ENCODE results near the gene CAMKMT. TPM values are rescaled to one million over a fixed set of nuclear protein-coding genes. Genes with fewer than 3 reads are reported as not detected.
A peak's percentile ranks its signal among the peaks of the same experiment; 100 is the strongest.
"Not testable (repeated sequence)": the region's sequence is repeated elsewhere in the genome, so short reads cannot be mapped to it uniquely, and the experiment has no call there.

CAMKMT gene
- total RNA-seq, 1 experiment from 2014 or later, result 16.7 TPM

GRCh38 chr2:44505664-44506063 is 143.9 kb downstream of the CAMKMT start:
- DNase-seq (ENCODE audit: low spot score), result not testable (repeated sequence)

GRCh38 chr2:44510246-44510645 is 148.5 kb downstream of the CAMKMT start:
- DNase-seq (ENCODE audit: low spot score), result no peak

- no peak for DNase-seq (ENCODE audit: low spot score)
These were observed 153.7 kb downstream of the CAMKMT start for GRCh38 chr2:44515416-44515815.

- no peak for DNase-seq (ENCODE audit: low spot score)
These were observed 157.3 kb downstream of the CAMKMT start for GRCh38 chr2:44519026-44519425.

- no peak for DNase-seq (ENCODE audit: low spot score)
These were observed 161.1 kb downstream of the CAMKMT start for GRCh38 chr2:44522846-44523245.

GRCh38 chr2:44524347-44524926 is 162.7 kb downstream of the CAMKMT start:
- no peak for DNase-seq (ENCODE audit: low spot score)

GRCh38 chr2:44526352-44526751 is 164.6 kb downstream of the CAMKMT start:
- no peak for DNase-seq (ENCODE audit: low spot score)

GRCh38 chr2:44528595-44528994 is 166.8 kb downstream of the CAMKMT start:
- DNase-seq (ENCODE audit: low spot score), result peak; percentile 25

GRCh38 chr2:44529448-44529847 is 167.7 kb downstream of the CAMKMT start:
- no peak for DNase-seq (ENCODE audit: low spot score)

GRCh38 chr2:44531289-44531688 is 169.5 kb downstream of the CAMKMT start:
- no peak for DNase-seq (ENCODE audit: low spot score)

- no peak for DNase-seq (ENCODE audit: low spot score)
These were observed 170.3 kb downstream of the CAMKMT start for GRCh38 chr2:44532031-44532430.

GRCh38 chr2:44533508-44533907 is 171.8 kb downstream of the CAMKMT start:
- DNase-seq (ENCODE audit: low spot score), result no peak

- no peak for DNase-seq (ENCODE audit: low spot score)
These were observed 173.6 kb downstream of the CAMKMT start for GRCh38 chr2:44535376-44535775.

- no peak for DNase-seq (ENCODE audit: low spot score)
These were observed 175.5 kb downstream of the CAMKMT start for GRCh38 chr2:44537264-44537663.

- DNase-seq (ENCODE audit: low spot score), result no peak
These were observed 180.8 kb downstream of the CAMKMT start for GRCh38 chr2:44542520-44542919.

GRCh38 chr2:44543773-44544725 is 182.3 kb downstream of the CAMKMT start:
- no peak for DNase-seq (ENCODE audit: low spot score)

- no peak for DNase-seq (ENCODE audit: low spot score)
These were observed 183.3 kb downstream of the CAMKMT start for GRCh38 chr2:44545005-44545404.

GRCh38 chr2:44546459-44547127 is 184.8 kb downstream of the CAMKMT start:
- no peak for DNase-seq (ENCODE audit: low spot score)

- no peak for DNase-seq (ENCODE audit: low spot score)
These were observed 186.0 kb downstream of the CAMKMT start for GRCh38 chr2:44547718-44548117.

- no peak for DNase-seq (ENCODE audit: low spot score)
These were observed 186.7 kb downstream of the CAMKMT start for GRCh38 chr2:44548221-44549098.

GRCh38 chr2:44549099-44549471 is 187.3 kb downstream of the CAMKMT start:
- DNase-seq (ENCODE audit: low spot score), result peak; percentile 86

- DNase-seq (ENCODE audit: low spot score), result peak; percentile 34
These were observed 188.1 kb downstream of the CAMKMT start for GRCh38 chr2:44549856-44550255.
